ENCODE measurements around the gene KCNQ1.

The KCNQ1 gene

DNA sequence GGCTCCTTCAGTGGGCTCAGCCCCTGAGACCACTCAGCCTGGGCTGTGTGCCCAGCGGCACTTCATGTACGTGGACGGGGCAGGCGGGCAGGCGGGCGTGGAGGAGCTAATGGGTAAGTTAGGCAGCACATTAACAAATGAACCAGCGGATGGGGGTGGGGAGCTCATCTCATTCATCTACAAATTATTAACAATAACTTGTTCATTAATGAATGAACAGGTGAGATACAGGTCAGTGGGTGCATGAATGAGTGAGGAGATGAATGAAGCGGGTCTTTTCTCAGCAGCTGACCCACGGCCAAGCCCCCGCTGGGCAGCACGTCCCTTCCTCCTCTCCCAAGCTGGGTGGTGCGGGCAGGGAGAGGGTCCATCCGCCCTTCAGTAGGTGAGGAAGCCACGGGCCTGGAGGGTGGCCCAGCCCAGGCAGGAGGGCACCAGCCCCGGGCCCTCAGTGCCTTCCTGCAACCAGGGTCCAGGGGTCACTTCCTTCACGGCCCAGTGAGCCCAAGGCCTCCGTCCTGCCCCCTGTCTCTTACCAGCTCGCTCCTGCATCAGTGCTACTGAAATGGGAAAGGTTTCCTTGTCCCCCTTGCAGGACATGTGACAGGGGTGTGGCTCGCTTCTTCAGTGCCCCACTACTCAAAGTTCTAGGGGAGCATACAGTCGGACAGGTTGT is 315.5 kb downstream of the KCNQ1 start:
- DNase-seq: peak; percentile 5

- DNase-seq: no peak
Observed at GRCh38 chr11:2761131-2762030, 316.6 kb downstream of the KCNQ1 start.

- DNase-seq: no peak
Observed at GRCh38 chr11:2762031-2762380, 317.2 kb downstream of the KCNQ1 start.

GRCh38 chr11:2762451-2762850 is 317.6 kb downstream of the KCNQ1 start:
- peak; percentile 2 for DNase-seq

- DNase-seq: no peak
Observed at GRCh38 chr11:2763984-2764383, 319.2 kb downstream of the KCNQ1 start.

GRCh38 chr11:2765491-2765890 is 320.7 kb downstream of the KCNQ1 start:
- no peak for DNase-seq

GRCh38 chr11:2766166-2766565 is 321.4 kb downstream of the KCNQ1 start:
- DNase-seq: no peak

DNA sequence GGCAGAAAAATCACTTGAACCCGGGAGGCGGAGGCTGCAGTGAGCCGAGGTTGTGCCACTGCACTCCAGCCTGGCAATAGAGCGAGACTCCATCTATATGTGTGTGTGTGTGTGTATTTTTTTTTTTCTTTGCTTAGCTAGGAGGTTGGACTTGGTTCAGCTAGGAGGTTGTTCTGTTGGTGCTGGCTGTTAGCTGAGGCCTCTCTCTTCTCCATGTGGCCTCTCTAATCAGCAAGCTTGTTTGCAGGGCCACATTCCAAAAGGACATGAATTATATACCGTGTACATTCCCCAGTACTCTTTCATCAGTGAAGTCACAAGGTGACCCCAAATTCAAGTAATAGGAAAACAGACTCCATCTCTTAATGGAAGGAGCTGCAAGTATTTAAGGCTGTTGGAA is 322.3 kb downstream of the KCNQ1 start:
- DNase-seq: no peak

DNA sequence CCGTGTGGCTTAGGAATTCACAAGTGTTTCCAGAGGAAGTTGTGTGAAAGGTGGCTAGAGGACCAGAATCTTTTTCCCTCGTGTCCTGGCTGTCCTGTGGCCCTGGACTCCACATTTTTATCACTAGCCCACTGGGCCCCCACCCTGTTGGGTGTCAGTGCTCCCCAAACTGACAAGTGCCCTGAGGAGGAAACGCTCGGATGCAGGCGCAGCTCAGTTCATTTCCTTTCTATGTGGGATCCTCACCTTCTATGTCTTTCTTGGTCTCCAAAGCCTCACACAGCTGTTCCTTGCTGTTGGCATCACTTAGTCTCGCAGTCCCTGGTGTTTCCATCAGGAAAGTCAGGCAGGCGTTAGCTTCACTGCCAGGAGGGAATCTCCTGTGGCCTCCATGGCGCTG is 323.0 kb downstream of the KCNQ1 start:
- peak; percentile 4 for DNase-seq

DNA sequence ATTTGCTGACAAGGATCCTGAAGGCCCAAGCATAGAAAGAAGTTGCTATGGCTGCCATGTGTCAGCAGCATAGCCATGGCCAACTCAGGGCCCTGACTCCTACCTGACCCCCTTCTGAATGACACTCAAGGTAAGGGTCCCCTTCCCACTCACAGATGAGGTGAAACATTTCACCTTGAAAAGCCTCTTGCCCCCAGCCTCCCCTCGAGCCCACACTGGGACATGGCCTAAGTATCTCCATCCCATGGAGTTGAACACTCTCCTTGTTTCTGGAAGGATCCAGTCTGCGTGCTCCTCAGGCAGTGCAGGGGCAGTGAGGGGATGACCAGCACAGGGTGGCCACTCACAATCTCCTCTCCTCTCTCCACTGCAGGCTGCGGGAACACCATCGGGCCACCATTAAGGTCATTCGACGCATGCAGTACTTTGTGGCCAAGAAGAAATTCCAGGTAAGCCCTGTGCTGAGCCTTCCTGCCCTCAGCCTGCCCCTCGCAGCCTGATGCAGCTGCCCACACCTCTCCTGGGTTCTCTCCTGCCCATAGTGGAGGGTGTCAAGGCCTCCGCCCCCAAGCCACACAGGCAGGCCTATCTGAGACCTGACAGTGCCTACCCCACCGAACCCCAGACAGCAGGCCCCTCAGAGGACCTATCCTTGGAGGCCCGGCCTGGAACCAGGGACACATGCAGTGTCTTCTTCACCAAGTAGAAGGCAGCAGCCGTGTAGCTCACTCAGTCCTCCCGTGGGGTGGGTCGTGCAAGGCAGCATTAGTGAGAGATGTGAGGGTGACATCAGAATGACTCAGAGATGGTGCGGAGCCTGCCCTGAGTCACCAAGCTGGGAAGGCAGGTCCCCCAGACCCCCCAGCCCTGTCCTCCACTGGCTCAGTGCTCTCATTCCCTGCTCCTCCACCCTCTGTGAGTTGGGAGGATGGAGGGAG is 323.9 kb downstream of the KCNQ1 start:
- peak; percentile 4 for DNase-seq

DNA sequence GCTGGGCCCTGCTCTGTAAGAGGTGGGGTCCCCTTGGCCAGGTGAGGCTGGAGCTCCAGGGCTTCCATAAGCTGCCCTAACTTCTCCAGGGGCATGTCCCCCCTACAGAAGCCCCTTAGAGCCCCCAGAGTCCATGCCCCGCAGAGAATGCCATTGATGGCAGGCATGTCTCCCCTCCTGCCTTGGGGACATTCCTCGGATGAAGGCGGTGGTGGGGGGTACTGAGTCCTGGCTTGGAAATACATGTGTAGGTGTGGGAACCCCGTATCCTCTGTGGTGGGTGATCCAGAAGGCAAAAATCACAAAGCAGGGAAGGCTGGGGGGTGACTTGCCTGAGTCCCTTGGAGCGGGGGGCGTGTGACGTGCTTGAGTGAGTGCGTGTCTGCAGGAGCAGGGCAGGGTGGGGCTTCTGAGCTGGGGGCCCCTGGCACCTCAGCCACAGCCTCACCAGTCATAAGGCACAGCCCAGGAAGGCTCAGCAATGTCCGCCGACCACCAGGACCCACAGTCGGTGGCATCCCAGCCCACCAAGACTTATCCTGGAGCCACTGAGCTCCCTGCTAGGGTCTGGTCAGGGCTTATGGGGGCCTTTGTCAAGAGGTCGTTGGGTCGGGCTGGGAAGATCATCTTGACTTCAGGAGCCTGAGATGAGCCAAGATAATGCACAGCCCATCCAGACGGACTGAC is 324.7 kb downstream of the KCNQ1 start:
- DNase-seq: no peak

- no peak for DNase-seq
Observed at GRCh38 chr11:2770096-2770751, 325.4 kb downstream of the KCNQ1 start.

- DNase-seq: peak; percentile 6
Observed at GRCh38 chr11:2770761-2771301, 326.0 kb downstream of the KCNQ1 start.

- DNase-seq: peak; percentile 5
Observed at GRCh38 chr11:2771758-2772466, 327.1 kb downstream of the KCNQ1 start.

- peak; percentile 5 for DNase-seq
Observed at GRCh38 chr11:2772544-2773031, 327.8 kb downstream of the KCNQ1 start.

GRCh38 chr11:2774173-2775082 is 329.6 kb downstream of the KCNQ1 start:
- peak; percentile 6 for DNase-seq

DNA sequence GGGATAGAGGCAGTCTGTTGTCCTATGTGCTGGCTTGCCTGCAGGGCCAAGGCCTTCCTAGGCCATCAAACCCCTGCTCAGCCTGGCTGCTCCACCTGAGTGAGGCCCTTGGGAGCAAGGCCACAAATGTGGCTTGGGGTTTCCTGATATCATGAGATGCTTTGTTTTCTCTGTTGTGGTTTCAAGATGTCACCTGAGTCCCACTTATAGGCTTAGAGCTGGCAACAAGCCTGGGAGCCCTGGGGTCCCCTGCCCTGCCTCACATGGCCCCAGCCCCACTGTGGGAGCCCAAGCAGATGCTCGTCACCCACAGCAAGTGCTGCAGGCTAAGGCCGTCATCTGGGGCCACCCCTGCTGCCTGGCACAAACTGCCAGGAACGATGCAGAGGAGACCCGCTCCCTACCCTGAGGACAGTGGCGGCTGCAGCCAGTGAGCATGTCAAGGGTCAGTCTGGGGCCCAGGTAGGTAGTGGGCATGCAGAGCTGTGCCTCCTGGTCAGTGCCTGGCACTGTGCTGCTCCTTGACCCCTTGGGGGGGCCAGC is 330.3 kb downstream of the KCNQ1 start:
- DNase-seq: no peak

DNA sequence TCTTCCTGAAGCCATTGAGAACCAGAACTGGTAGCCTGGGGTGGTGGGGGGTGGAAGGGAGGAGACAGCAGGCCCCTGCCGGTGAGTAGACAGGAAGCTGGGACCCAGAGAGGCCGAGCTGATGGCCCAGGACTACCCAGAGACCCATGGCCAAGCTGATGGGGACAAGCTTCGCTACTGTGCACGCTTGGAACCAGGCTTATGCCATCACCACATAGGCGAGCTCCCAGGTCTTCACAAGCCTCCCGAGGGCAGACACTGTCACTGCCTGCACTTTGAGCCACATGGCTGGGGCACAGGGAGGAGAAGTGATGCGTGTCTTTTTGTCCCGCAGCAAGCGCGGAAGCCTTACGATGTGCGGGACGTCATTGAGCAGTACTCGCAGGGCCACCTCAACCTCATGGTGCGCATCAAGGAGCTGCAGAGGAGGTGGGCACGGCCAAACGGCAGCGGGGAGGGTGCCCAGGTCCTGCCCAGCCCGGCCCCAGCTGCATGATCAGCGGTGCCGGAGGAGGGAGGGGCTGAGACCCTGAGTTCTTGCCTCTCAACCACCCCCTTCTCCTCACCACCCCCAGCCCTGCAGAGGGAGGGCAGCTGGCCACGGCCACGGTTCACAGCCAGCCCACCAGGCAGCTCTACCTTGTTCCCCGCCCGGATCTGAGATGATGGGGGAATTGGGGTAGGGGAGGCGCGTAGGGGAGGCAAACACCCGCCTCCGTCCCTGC is 331.0 kb downstream of the KCNQ1 start:
- peak; percentile 6 for DNase-seq
